ENCODE data around the gene TEX44.
A peak's percentile ranks its signal among the peaks of the same experiment; 100 is the strongest.
"Not testable (repeated sequence)": the region's sequence is repeated elsewhere in the genome, so short reads cannot be mapped to it uniquely, and the experiment has no call there.

TEX44 gene

DNA sequence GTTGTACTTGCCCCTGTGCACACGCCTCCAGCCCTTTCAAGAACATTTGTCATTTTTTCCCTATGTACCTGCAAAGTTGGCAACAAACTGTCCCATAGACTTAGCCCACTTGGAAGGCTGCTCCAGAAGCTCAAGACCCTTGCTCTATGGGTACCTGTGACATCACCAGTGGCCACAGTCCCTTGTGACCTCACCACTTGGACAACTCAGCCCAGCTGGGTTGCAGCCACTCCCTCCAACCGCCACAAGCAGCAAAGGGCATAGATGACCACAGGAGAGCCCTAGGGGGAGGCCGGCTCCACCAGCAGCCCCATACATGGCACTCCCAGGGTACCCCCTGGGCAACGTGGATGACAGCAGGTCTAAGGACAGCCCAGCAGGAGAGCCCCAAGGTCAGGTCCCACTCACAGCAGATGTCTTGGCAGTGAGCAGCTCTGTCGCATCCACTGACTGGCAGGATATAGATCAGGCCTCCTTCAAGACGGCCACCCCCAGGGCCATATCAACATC, at the start of gene TEX44:
TSS of gene TEX44 (plus strand) at position 229 of the 510 bp plus-strand sequence. CDS start at position 317, 88 bp downstream.
- no peak for DNase-seq

DNA sequence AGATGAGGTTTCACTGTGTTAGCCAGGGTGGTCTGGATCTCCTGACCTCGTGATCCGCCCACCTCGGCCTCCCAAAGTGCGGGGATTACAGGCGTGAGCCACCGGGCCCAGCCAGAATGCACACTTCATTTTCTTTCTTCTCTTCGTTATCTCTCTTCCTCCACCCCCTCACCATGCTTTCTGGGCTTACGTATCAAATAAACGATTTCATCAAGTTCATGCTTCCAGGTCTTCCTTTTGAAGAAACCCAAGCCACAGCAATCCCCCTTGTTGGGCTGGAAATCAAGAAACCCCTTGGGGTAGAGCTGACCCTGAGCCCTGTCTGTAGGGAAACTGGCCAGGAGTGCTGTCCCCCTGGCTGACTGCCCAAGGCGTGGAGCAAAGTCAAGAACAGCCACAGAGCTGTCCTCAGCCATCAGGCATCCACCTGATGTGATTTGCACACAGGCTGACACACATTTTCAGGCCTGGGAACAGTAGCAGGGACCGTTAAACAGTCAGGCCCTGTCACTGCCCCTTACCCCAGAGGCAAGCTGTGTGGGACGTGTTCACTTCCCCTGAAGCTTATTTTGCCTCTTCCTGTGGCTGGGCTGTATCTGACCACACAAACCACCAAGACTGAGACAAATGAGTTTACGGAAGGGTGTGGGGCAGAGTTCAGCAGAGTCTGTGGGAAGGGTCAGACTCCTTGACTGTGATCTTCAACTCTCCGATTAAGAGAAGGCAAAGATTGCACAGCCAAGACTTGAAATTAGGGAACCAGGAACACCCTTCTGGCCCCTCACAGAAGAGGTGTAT, 47.4 kb upstream of the TEX44 start:
- peak; percentile 71 to 79 for DNase-seq

DNA sequence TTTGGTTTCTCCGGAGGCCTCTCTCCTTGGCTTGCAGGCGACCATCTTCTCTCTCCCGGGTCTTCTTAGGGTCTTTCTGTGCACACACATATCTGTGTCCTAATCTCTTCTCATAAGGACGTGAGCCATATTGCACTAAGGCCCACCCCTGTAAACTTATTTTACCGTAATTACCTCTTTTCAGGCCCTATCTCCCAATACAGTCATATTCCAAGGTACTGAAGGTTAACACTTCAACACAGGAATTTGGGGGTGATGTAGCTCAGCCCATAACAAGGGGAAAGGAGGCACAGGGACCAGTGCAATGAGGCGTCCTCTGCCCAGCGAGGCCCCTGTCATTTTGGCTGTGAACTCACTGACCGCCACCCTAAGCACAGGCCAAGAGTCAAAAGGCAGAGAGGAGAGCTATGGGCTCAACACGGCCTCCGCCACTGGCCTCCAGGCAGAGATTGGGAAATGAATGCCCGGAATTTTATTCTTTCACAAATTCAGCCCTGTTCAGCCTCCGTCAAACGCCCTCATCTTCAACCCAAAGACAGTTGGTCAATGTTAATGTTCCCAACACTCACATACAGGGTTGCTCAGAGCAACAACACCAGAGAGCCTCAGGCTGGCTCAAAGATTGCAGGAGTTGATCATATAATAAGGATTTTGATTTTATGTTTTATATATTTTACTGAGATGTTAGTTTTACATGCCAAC, 46.5 kb upstream of the TEX44 start:
- DNase-seq: no peak

DNA sequence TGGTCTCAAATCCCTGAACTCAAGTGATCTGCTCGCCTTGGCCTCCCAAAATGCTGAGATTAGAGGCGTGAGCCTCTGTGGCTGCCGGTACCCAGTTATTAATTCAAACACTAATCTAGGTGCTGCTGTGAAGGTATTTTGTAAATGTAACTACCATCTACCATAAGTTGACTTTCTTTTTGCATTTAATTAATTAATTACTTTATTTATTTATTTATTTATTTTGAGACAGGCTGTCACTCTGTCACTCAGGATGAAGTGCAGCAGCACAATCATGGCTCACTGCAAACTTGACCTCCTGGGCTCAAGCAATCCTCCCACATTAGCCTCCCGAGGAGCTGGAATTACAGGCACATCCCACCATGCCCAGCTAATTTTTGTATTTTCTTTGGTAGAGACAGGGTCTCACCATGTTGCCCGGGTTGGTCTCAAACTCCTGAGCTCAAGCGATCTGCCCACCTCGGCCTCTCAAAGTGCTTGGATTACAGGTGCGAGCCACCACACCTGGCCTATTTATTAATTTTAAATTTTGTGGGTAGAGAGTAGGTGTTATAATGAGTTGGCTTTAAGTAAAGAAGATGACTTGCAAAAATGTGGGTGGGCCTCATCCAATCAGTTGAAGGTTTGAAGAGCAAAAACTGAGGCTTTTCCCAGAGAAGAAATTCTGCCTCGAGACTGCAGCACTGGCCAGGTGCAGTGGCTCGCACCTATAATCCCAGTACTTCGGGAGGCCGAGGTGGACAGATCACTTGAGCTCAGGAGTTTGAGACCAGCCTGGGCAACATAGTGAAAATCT, 45.2 kb upstream of the TEX44 start:
- no peak for DNase-seq

DNA sequence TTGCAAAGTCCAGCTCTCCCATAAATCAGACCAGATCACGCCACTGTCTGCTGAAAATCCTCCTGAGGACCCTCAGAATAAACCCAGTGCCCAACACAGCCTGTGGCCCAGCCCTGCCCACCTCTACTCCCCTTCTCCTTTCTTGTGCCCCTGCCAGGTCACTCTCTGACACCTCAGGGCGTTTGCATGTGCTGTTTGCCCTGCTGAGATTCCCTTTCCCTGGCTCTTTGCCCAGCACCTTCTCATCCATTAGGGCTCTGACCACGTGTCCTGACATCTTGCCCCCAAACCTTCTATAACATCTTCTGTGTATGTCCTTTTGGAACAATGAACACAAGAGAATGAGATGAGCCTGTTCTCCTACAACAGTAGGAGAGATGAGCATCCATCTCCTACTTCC, 43.9 kb upstream of the TEX44 start:
- DNase-seq: no peak

DNA sequence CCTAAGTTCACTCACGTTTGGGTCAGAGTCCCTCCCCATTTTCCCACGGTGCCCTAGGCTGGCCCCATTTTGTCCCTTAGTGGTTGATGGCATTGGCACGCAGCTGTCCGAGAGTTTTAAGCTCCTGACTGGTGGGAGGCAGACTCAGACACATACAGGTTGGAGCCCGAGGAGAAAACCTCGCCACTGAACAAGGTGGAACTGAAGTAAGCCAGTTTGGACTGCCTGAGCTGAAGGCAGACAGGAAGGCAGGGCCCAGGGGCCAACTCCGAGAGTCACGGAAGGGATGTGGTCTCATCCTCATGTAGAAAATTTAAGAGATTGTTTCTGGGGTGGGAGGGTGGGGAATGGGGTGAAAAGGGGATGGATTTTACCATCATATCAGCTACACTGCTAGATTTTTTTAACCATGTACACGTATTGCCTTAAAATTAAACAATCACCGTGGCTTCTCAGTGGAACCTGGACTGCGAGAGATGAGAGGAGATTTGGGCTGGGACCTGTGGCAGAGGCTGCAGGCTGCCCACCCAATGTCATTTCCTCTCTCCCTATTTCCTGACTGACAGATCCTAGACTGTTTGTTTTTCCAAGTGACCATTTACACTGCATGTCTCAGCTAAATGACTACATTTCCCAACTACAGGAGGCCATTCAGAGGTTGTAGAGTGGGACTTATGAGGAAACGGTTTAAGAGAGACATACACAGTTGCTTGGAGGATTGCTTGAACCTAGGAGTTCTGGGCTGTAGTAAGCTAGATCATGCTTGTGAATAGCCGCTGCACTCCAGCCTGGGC, 43.0 kb upstream of the TEX44 start:
- no peak for DNase-seq

DNA sequence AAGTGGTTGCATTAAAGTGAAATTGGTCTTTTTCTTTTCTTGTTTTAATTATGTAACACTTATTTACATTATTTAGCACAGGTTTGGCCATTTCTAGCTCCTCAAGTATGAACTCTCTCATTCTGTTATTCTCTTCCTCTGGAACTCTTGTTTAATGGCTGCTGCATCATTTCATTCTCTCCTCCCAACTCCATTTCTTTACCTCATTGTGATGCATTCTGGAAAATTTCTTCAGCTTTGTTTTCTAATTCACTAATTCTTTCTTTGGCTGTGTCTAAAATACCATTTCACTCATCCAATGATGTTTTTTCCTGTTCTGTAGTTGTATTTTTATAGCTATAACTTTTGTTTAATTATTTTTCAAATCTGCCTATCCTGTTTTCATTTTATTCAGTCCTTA, 39.9 kb upstream of the TEX44 start:
- DNase-seq: no peak

DNA sequence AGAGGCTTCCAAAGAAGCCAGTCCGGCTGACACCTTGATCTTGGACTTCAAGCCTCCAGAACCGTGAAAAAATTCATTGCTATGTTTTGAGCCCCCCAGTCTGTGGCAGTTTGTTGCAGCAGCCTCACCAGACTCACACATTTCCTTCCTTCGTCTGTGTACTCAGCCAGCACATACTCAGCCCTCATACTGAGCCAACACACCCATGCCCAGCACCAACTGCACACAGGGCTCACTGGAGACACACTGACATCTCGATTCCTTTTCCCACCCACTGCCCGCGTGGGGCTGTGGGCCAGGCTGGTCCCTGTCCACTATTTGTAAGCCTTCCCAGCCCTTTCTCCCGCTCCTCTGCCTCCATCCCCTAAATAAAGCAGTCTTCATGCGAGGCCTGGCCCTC, 38.3 kb upstream of the TEX44 start:
- DNase-seq: peak in 1 of 2 donors; percentile 22

DNA sequence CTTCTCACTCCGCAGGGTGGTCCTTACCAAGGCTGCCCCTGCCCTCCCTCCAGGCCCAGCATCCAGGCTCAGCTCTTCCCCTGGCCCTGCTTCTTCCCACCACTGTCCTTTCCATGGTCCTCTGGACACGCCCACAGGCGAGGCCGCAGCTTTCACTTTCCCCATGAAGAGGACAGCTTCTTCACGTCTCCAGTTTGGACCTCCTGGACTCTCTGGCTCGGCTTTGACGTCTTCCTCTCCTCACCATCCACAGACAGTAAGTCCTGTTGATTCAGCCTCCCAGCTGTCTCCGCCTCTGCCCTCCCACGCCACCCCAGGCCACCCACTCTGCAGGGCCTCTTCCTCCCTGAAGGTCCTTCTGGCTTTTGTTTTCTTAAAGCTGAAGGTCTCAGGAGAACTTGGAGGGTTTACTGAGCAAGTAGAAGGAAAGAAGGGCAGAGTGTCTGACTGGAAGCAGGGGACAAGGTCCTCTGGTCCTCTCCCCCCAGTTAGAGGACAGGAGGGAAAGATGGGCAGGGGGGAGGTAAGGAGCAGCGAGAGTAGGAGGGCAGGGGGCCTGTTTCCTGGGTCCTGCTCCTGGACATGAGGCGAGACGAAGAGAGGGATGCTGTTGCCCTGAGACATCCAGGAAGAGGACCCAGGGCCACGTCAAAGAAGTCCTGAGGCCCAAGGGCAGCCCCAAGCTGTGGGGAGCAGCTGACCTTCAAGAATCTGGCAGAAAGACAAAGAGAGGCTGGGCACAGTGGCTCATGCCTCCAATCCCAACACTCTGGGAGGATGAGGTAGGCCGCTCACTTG, 37.7 kb upstream of the TEX44 start:
- peak; percentile 17 to 50 for DNase-seq

DNA sequence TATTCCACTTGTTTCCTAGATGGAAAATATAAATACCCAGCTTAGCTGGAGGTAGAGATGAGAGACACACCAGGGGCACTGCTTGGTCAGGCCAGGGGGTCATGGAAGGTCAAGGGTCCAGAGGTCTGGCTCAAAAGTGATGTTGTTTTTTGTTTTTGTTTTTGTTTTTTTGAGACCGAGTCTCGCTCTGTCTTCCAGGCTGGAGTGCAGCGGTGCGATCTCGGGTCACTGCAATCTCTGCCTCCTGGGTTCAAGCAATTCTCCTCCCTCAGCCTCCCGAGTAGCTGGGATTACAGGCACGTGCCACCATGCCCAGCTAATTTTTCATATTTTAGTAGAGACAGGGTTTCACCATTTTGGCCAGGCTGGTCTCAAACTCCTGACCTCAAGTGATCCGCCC, 36.2 kb upstream of the TEX44 start:
- not testable (repeated sequence) for DNase-seq

DNA sequence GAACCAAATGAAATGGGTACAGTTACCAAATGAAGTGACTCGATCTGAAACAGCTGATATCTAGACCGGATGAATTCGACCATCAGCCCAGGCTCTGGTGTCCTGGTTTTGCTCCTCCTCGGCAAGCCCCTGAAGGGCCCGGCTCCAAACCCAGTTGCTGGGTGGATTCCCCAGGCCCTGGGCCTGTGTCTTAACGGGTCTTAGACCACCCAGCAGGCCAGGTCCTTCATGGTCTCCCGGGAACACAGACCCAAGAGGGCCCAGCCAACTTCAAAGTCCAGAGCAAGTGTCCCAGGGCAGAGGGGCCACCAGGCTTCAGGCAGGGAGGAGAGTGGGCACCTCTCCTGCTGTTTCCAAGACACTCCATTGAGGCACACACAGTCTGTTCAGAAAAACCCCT, 35.7 kb upstream of the TEX44 start:
- no peak for DNase-seq

DNA sequence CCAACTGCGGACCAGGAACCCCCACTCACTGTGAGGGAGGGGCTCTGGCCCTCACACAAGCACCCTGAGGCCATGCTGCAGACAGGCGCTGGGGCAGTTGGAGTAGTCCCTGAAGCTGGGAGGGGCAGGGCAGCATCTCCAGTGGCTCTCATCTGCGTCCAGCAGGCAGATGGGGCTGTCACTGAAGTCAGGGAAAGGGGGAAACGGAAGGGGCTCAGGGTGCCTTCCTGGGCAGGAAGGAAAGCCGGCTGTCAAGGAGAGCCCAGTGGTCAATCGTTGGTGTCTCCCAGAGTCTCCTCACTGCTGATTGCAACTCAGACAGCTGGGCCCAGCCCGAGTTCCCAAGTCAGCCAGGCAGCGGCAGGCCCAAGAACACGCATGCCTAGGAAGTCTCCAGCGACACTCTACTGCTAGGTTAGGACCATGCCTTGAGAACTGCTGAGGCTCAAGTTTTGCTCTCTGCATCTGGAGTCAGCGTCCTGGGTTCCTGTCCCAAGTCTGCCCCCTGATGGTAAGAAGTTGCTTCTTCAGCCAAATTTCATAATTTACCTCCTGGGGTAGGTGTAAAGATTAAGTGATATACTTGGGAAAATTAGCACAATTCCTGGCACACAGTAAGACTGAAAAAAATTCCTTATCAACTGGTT, 35.0 kb upstream of the TEX44 start:
- DNase-seq: peak; percentile 78 to 85

DNA sequence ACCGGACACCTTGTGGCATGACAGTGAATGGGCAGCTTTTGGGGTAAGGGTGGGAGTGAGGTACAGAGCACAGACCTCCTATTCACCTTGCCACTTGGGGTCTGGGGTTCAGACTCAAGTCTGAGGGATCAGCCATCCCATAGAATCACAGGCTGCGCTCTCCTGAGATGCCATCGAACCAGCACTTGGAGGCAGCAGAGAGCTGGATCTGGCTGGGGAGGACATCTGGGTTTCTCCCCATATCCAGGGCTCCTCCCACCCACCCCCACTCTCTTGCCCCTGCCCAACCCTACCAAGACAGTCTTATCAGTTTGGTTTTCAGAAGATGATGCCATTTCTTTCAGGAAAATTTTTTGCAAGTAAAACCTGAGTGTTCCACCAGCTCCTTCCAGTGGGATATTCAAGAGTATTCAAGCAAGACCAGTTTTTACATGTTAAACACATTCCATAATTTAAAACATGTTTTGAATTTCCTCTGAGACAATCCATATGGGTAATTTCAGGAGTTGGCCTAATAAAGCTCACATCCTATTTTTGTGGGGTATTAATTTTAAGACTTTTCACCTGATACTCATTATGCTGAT, 29.2 kb upstream of the TEX44 start:
- DNase-seq: peak; percentile 14 to 36

DNA sequence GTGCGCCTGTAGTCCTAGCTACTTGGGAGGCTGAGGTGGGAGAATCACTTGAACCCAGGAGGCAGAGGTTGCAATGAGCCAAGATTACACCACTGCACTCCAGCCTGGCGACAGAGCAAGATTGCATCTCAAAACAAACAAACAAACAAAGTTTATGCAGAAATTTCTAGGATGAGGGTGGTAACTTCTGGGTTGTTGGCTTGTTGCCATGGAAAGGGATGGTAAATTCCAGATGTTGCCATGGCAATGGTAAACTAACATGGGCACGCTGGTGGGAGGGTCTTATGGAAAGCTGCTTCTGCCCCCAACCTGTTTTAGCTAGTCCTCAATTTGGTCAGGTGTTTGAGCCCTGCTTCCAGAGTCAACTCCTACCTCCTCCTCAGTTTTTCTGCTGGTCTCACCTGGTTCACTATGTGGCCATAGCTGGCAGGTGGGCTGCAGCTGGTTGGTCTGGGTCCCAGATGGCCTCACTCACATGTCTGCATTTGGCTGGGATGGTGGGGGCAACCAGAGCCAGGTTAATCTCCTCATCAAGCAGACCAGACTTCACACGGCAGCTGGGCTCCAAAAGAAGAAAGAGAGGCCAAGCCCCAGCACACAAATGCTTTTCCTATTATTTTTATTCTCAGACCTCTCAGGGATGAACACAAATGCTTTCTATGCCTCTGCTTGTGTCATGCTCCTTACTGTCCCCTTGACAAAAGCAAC, 26.6 kb upstream of the TEX44 start:
- no peak for DNase-seq

DNA sequence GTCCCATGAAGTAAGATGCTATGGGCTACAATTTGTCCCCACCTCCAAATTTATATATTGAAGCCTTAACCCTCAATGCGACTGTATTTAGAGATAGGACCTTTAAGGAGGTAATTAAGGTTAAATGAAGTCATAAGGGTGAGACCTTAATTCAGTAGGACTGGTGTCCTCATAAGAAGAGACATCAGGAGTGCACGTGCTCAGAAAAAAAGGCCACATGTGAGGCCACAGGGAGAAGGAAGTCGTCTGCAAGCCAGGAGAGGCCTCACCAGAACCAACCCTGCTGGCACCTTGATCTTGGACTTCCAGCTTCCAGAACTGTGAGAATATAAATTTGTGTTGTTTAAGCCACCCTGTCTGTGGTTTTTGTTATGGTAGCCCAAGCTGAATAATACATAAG, 25.5 kb upstream of the TEX44 start:
- DNase-seq: no peak

DNA sequence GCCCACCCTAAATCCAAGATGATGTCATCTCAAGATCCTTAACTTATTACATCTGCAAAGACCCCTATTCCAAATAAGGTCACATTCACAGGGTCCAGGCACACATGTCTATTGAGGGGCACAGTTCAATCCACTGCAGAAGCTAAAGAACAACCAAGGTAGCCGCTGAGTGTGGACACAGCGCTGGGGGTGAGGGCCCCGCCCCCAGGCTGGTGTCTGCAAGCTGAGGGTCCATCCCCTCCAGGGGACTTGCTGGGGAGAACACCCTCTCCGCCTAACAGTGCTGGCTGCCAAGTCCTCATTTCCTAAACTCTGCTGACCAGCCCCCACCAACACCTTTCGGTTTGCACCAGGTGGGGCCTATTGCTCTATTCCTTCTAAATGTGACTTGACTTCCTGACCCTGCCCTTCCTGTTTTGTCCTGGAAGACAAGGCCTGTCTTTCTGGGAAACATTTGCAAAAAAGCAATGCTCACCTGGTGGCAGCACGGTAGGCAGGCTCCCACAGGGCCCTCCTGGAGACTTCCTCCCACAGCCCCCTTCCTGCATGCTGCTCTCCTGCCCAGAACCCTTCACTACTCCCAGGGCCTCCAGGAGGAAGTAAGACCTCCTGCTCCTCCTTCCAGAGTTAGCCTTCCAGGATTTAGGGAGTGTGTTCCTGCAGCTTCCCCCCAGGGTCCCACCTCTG, 24.4 kb upstream of the TEX44 start:
- no peak for DNase-seq

DNA sequence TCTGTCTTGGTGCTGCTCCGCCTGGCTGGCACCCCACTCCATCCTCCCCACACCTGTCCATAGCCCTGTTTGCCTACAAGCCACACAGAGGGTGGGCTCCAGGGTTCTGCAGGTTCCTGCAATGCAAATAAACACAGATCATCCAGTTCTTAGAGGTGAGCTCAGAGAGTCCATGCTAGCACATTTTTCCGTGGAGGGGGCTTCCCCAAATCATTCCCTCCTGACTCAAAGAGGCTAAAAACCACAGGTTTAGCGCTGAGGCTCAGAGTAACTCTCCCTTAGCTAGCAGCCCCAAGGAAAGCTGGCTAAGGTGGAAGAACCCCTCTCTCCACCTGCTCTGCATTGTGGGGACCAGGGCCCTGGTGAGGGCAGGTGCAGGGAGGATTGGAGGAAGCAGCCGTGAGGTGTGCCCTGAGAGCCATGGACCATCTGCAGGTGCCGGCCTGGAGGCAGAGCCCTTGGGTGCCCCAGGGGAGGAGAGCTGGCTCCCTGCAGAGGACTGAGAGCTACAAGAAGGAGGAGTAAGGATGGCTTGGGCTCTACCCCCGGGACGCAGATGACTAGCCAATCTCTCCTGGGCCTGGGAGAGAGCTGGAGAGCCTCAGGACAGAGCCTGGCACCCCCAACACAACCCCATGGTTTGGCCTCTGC, 23.8 kb upstream of the TEX44 start:
- no peak for DNase-seq

DNA sequence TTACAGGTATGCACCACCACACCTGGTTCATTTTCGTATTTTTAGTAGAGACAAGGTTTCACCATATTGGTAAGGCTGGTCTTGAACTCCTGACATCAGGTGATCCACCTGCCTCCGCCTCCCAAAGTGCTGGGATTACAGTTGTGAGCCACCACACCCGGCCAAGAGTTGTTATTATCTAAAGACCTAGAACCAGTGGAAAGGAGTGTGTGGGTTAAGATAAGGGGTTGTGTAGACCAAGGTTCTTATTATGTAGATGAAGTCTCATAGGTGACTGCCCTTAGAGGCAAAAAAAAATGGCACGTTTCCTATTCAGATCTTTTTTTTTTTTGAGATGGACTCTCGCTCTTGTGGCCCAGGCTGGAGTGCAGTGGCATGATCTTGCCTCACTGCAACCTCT, 21.7 kb upstream of the TEX44 start:
- not testable (repeated sequence) for DNase-seq

DNA sequence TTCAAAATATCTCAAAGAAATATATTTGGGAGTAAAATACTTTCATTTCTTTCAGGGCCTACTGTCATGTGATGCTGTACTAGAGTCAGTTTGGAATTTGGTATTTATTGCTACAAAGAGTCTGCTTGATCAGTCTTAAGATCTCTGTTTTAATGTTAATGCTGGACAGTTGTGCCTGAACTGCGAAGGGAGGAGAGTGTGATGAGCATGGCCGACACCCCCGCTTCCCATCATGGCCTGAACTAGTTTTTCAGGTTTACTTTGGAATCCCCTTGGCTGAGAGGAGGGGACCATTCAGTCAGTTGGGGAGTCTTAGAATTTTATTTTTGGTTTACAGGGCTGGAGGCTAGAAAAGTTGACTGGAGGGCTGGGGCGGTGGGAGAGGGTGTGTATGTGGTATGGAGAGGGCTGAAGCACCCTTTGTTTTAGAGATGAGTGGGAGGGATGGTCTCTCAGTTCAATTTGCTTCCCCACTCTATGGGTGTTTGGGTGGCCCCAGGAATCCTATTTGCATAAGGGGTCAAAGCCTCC, 20.9 kb upstream of the TEX44 start:
- no peak for DNase-seq
